ENCODE data around the gene TULP4.

Gene TULP4

GRCh38 chr6:158284007-158284875 lies 28.0 kb upstream of the TULP4 start:
- ATAC-seq: peak; percentile 94
- TF ChIP-seq TCF4 (CRISPR knock-in tag; IDR thresholded peaks at IDR 0.05; ENCODE audit: borderline replicate concordance) (no peak), POU6F1 (CRISPR knock-in tag; IDR thresholded peaks at IDR 0.05; ENCODE audit: borderline replicate concordance, low read depth) (no peak), RARB (CRISPR knock-in tag; IDR thresholded peaks at IDR 0.05) (no peak), SNAI2 (CRISPR knock-in tag; IDR thresholded peaks at IDR 0.05) (no peak), ZNF8 (CRISPR knock-in tag; IDR thresholded peaks at IDR 0.05) (no peak), GLIS3 (CRISPR knock-in tag; IDR thresholded peaks at IDR 0.05) (no peak), ZFP30 (CRISPR knock-in tag; IDR thresholded peaks at IDR 0.05) (no peak), ZFP3 (CRISPR knock-in tag; IDR thresholded peaks at IDR 0.05) (no peak), TOX (CRISPR knock-in tag; IDR thresholded peaks at IDR 0.05; ENCODE audit: borderline replicate concordance) (no peak), CREB5 (CRISPR knock-in tag; IDR thresholded peaks at IDR 0.05; ENCODE audit: low read depth) (no peak), PATZ1 (CRISPR knock-in tag; IDR thresholded peaks at IDR 0.05; ENCODE audit: borderline replicate concordance) (no peak)

- no peak for TF ChIP-seq ZFP30 (CRISPR knock-in tag; IDR thresholded peaks at IDR 0.05)
- ATAC-seq: no peak
Measured at GRCh38 chr6:158284876-158285655, 27.2 kb upstream of the TULP4 start.

- TF ChIP-seq POU6F1 (CRISPR knock-in tag; IDR thresholded peaks at IDR 0.05; ENCODE audit: borderline replicate concordance, low read depth) (no peak), ARNTL (CRISPR knock-in tag; IDR thresholded peaks at IDR 0.05; ENCODE audit: borderline replicate concordance, low read depth) (no peak), ZFP30 (CRISPR knock-in tag; IDR thresholded peaks at IDR 0.05) (no peak)
- ATAC-seq: no peak
Measured at GRCh38 chr6:158285656-158286021, 26.6 kb upstream of the TULP4 start.

- peak; percentile 46 for ATAC-seq
- TF ChIP-seq ESRRG (CRISPR knock-in tag; IDR thresholded peaks at IDR 0.05): no peak
- no peak for TF ChIP-seq ZNF8 (CRISPR knock-in tag; IDR thresholded peaks at IDR 0.05)
- TF ChIP-seq PPARA (CRISPR knock-in tag; IDR thresholded peaks at IDR 0.05; ENCODE audit: borderline replicate concordance): no peak
- TF ChIP-seq TCF4 (CRISPR knock-in tag; IDR thresholded peaks at IDR 0.05; ENCODE audit: borderline replicate concordance): no peak
- no peak for TF ChIP-seq CSRNP3 (CRISPR knock-in tag; IDR thresholded peaks at IDR 0.05)
- no peak for TF ChIP-seq ZFP30 (CRISPR knock-in tag; IDR thresholded peaks at IDR 0.05)
- no peak for TF ChIP-seq ZC3H10 (CRISPR knock-in tag; IDR thresholded peaks at IDR 0.05)
- no peak for TF ChIP-seq CSDC2 (CRISPR knock-in tag; IDR thresholded peaks at IDR 0.05)
- TF ChIP-seq ZNF70 (CRISPR knock-in tag; IDR thresholded peaks at IDR 0.05): no peak
- no peak for TF ChIP-seq RARB (CRISPR knock-in tag; IDR thresholded peaks at IDR 0.05)
- TF ChIP-seq TSHZ2 (CRISPR knock-in tag; IDR thresholded peaks at IDR 0.05): no peak
- TF ChIP-seq POU6F1 (CRISPR knock-in tag; IDR thresholded peaks at IDR 0.05; ENCODE audit: borderline replicate concordance, low read depth): no peak
- no peak for TF ChIP-seq SNAI2 (CRISPR knock-in tag; IDR thresholded peaks at IDR 0.05)
- no peak for TF ChIP-seq ARNTL (CRISPR knock-in tag; IDR thresholded peaks at IDR 0.05; ENCODE audit: borderline replicate concordance, low read depth)
- TF ChIP-seq ZFP3 (CRISPR knock-in tag; IDR thresholded peaks at IDR 0.05): no peak
Measured at GRCh38 chr6:158286413-158286812, 25.9 kb upstream of the TULP4 start.

Measured in SK-N-SH treated with all-trans-retinoic acid at 6 μM for 48 hours (cell line).